WI38 (cell line): ENCODE measurements around the gene IL21R.

ENCODE experiments used
- H3K4me3 ChIP-seq: 2 replicates; pipeline ENCODE4 v1.5.1; 2011; ENCODE audit warnings: low read depth, mild to moderate bottlenecking, control low read depth, low read length
- TF ChIP-seq, protein P1 (sequence below): IDR thresholded peaks from 2 replicates; pipeline ENCODE4 v1.5.1; 2012; ENCODE audit warnings: low read depth, mild to moderate bottlenecking, control low read depth, low read length

The IL21R gene

DNA sequence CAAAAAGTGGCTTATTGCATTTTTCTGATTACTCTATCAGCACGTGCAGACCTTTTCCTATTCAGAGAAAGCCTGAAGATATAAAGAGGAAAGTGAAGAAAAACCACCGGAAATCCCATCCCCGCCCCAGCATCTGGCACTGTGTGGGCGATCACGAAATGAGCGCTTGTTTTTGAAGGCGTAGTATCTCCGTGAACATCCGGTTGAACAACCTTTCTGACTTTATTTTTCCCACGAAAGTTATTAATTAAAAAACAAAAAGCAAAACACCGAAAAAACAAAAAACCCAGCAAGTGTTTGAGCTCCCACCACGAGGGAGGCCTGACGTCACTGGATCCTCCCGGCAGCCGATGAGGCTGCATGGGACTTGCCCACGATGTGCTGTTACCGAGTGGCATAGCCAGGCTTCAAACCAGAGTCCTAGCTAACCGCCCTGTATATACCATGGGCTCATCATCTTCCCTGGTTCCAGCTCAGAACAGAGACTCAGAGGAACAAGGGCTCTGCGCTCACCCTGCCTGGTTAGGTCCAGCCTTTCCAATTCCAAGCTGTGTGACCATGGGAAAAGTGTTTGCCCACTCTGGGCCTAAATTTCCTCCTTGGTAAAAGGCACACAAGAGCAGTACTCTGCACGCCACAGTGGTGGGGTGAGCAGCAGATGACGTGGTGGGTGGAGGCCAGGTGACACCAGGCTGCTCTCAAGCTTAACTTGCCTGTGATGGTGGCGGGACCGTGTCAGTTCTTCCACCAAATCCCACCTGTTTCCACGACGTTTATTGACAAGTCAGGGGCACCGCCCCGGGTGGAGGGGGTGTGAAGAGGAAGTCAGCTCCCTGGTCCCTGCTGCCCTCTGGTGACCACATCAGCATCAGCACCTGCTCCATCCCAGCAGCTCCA is 34.3 kb upstream of the IL21R start:
- no peak overlapping the region for H3K4me3 ChIP-seq
- TF ChIP-seq, protein P1, sequence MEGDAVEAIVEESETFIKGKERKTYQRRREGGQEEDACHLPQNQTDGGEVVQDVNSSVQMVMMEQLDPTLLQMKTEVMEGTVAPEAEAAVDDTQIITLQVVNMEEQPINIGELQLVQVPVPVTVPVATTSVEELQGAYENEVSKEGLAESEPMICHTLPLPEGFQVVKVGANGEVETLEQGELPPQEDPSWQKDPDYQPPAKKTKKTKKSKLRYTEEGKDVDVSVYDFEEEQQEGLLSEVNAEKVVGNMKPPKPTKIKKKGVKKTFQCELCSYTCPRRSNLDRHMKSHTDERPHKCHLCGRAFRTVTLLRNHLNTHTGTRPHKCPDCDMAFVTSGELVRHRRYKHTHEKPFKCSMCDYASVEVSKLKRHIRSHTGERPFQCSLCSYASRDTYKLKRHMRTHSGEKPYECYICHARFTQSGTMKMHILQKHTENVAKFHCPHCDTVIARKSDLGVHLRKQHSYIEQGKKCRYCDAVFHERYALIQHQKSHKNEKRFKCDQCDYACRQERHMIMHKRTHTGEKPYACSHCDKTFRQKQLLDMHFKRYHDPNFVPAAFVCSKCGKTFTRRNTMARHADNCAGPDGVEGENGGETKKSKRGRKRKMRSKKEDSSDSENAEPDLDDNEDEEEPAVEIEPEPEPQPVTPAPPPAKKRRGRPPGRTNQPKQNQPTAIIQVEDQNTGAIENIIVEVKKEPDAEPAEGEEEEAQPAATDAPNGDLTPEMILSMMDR: peak; percentile 59

DNA sequence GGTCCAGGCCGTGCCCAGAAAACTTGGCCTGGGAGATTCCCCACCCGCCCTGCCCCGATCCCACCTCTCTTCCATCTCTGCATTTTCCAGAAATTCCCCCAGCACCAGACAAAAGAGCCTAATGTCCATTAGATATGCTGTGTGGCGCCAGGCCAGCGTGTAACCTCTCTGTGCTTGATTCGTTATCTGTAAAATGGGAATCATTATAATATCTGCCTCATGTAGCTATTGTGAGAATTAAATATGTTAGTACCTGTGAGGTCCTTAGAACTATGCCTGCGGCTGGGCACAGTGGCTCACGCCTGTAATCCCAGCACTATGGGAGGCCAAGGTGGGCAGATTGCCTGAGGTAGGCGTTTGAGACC is 33.6 kb upstream of the IL21R start:
- no peak overlapping the region for H3K4me3 ChIP-seq
- TF ChIP-seq, protein P1: no peak

DNA sequence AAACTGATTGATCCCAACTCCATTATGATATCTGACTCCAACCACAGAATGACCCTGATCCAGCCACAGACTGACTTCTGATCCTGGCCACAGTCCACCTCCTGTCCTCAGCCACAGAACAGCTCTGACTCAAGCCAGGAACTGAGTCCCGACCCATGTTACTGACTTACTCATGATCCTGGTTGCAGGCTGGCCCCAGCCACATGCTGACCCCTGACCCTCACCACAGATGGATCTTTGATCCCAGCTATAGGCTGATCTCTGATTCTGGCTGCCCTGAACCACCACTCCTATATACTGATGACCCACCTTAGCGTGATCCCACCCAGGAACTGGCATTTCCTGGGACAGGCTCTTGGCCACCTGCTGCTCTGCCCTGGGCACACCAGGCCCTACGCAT is 32.2 kb upstream of the IL21R start:
- H3K4me3 ChIP-seq: no peak overlapping the region
- TF ChIP-seq, protein P1: no peak

DNA sequence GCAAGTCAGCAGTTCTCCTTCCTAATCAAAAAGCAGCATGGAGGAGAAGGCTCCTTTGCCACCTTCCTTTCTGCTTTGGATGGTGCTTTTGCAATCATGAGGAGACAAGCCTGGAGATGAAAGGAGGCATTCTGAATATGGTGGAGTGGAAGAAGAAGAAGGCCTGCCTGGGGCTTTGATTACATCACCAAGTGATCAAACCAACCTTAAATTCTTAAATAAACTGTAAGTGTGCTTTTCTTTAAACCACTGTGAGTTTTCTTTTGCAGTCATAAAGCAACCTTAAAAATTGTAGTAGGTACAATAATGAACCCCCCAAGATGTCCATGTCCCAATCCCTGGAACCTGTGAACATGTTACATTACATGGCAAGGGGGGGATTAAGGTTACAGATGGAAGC is 31.7 kb upstream of the IL21R start:
- H3K4me3 ChIP-seq: no peak overlapping the region
- TF ChIP-seq, protein P1: no peak

DNA sequence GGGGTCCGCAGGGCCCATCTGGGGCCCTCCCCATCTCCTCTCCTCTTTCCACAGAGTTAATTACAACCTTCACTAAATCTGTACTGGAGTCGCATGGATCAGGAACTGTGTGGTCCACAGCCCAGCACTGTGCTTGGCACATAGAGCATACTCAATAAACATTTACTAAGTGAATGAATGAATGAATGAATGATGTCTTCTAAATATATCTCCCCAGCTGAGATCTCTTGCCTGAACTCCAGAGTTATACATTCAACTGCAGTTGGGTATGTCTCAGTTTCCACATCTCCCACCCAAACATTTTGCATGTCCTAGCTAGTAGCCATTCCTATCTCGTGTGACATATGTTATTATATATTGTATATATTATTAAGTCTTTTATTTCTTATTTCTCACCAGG is 28.7 kb upstream of the IL21R start:
- TF ChIP-seq, protein P1: no peak
- no peak overlapping the region for H3K4me3 ChIP-seq

DNA sequence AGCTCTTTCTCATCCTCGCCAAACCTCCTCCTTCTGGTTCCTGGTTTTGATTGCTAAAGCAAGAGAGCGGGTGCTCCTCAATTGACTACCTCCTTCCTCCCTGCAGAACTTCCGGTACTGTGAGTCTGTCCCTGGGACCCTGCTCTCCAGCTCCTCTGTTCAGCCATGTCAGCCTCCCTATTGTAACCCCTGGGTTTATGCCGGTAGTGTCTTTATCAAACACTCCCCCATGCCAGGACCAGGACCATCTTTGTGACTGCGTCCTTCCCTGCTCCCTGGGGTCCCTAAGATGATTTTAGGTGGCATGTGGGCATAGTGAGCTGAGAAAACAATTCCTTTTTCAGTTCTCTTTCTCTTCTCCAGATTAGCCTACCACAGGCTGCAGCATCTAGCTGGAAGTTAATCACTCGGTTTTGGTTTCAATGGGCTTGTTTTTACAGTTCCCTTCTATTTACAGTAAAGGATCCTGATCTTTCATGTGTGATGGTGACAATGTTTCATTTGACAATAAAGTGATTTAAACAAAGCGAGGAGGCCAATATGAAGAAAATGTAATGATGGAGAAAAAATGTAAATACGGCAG is 27.7 kb upstream of the IL21R start:
- TF ChIP-seq, protein P1: no peak
- no peak overlapping the region for H3K4me3 ChIP-seq

DNA sequence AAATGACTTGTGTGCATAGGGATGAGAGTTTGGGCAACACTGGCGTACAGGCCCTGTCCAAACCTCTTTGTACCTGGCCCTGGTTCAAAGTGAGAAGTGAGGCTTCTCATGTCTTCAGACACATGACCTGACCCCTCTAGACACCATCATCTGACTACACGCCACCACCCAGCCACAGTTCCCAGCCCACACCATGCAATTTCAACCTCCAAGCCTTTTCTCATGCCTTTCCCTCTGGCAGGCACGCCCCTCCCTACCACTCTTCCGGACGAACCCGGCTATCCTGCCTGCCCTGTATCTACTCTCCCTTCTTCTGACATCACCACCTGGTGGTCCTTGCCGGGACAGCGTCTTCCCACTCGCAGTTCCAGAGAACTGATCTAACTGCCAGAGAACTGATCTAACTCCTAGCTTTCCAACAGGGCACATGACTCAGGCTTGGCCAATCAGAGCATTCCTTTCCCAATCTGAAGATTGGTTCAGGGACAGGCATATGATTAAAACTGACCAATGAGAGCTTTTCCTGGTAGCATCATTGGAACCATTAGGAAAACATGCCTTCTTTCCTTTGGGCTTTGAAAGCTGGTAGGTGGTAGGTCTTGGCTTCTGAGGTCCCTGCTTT is 27.1 kb upstream of the IL21R start:
- no peak overlapping the region for H3K4me3 ChIP-seq
- TF ChIP-seq, protein P1: peak; percentile 49
